Measurements from ENCODE around the gene CHCHD6. TPM values are rescaled to one million over a fixed set of nuclear protein-coding genes. Genes with fewer than 3 reads are reported as not detected.
A peak's percentile ranks its signal among the peaks of the same experiment; 100 is the strongest.

CHCHD6 gene
- total RNA-seq, 1 experiment from 2014 or later: 40.9 TPM

GRCh38 chr3:126980266-126980811 is 276.3 kb downstream of the CHCHD6 start:
- no peaks in the 10 kb centered on the region; the same call in 1 of the 2 replicates for H3K36me3 Mint-ChIP-seq
- POLR2A ChIA-PET: no interaction called here
- TF ChIP-seq NFYB (CRISPR knock-in tag; conservative IDR thresholded peaks at IDR 0.05; ENCODE audit: low read depth): no peak
- no peak for TF ChIP-seq ATF6 (CRISPR knock-in tag; IDR thresholded peaks at IDR 0.05)
- TF ChIP-seq, protein P1, sequence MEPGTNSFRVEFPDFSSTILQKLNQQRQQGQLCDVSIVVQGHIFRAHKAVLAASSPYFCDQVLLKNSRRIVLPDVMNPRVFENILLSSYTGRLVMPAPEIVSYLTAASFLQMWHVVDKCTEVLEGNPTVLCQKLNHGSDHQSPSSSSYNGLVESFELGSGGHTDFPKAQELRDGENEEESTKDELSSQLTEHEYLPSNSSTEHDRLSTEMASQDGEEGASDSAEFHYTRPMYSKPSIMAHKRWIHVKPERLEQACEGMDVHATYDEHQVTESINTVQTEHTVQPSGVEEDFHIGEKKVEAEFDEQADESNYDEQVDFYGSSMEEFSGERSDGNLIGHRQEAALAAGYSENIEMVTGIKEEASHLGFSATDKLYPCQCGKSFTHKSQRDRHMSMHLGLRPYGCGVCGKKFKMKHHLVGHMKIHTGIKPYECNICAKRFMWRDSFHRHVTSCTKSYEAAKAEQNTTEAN (CRISPR knock-in tag; IDR thresholded peaks at IDR 0.05): no peak
- TF ChIP-seq, protein P2, sequence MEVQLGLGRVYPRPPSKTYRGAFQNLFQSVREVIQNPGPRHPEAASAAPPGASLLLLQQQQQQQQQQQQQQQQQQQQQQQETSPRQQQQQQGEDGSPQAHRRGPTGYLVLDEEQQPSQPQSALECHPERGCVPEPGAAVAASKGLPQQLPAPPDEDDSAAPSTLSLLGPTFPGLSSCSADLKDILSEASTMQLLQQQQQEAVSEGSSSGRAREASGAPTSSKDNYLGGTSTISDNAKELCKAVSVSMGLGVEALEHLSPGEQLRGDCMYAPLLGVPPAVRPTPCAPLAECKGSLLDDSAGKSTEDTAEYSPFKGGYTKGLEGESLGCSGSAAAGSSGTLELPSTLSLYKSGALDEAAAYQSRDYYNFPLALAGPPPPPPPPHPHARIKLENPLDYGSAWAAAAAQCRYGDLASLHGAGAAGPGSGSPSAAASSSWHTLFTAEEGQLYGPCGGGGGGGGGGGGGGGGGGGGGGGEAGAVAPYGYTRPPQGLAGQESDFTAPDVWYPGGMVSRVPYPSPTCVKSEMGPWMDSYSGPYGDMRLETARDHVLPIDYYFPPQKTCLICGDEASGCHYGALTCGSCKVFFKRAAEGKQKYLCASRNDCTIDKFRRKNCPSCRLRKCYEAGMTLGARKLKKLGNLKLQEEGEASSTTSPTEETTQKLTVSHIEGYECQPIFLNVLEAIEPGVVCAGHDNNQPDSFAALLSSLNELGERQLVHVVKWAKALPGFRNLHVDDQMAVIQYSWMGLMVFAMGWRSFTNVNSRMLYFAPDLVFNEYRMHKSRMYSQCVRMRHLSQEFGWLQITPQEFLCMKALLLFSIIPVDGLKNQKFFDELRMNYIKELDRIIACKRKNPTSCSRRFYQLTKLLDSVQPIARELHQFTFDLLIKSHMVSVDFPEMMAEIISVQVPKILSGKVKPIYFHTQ (CRISPR knock-in tag; IDR thresholded peaks at IDR 0.05): no peak
- TF ChIP-seq, protein P3, sequence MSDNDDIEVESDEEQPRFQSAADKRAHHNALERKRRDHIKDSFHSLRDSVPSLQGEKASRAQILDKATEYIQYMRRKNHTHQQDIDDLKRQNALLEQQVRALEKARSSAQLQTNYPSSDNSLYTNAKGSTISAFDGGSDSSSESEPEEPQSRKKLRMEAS (CRISPR knock-in tag; IDR thresholded peaks at IDR 0.05): no peak

GRCh38 chr3:126982126-126982470 is 278.1 kb downstream of the CHCHD6 start:
- Mint-ChIP-seq H3K9me3 (no peaks in the 10 kb centered on the region; the same call in 1 of the 2 replicates), H3K27ac (no peak overlapping the region), H3K4me1 (peaks cover 9% of the 10 kb centered on the region), H3K36me3 (no peaks in the 10 kb centered on the region), H3K4me3 (peak overlapping the region; percentile 73), H3K27me3 (ENCODE audit: low read depth) (peaks cover 21% of the 10 kb centered on the region)
- ATAC-seq (peak; percentile 42), DNase-seq (ENCODE audit: low spot score) (no peak)
- CTCF ChIA-PET: interaction anchor here (1.0 to 5.0 kb wide), 27 partner anchors 10 to 565 kb away, joined by 3 to 34 read pairs (median 4); no protein-coding TSS in a partner anchor
- POLR2A ChIA-PET: interaction anchor here (1.1 kb wide), 1 partner anchor 230 kb away, joined by 3 read pairs; no protein-coding TSS in a partner anchor
- TF ChIP-seq ZNF317 (CRISPR knock-in tag; IDR thresholded peaks at IDR 0.05; ENCODE audit: borderline replicate concordance, low read depth) (no peak), ETV6 (CRISPR knock-in tag; IDR thresholded peaks at IDR 0.05) (no peak), TEAD1 (CRISPR knock-in tag; IDR thresholded peaks at IDR 0.05) (no peak), FOXP1 (CRISPR knock-in tag; IDR thresholded peaks at IDR 0.05; ENCODE audit: borderline replicate concordance) (no peak), SMAD4 (CRISPR knock-in tag; IDR thresholded peaks at IDR 0.05) (no peak), NR2C2 (CRISPR knock-in tag; IDR thresholded peaks at IDR 0.05) (no peak), E2F5 (CRISPR knock-in tag; IDR thresholded peaks at IDR 0.05) (no peak), SOX15 (CRISPR knock-in tag; IDR thresholded peaks at IDR 0.05) (no peak), GRHL2 (CRISPR knock-in tag; IDR thresholded peaks at IDR 0.05; ENCODE audit: insufficient replicate concordance, severe bottlenecking) (no peak), JAZF1 (CRISPR knock-in tag; IDR thresholded peaks at IDR 0.05) (no peak), GABPB1 (CRISPR knock-in tag; IDR thresholded peaks at IDR 0.05) (no peak), SP1 (CRISPR knock-in tag; conservative IDR thresholded peaks at IDR 0.05) (no peak)
- TF ChIP-seq, protein P4, sequence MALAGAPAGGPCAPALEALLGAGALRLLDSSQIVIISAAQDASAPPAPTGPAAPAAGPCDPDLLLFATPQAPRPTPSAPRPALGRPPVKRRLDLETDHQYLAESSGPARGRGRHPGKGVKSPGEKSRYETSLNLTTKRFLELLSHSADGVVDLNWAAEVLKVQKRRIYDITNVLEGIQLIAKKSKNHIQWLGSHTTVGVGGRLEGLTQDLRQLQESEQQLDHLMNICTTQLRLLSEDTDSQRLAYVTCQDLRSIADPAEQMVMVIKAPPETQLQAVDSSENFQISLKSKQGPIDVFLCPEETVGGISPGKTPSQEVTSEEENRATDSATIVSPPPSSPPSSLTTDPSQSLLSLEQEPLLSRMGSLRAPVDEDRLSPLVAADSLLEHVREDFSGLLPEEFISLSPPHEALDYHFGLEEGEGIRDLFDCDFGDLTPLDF (CRISPR knock-in tag; IDR thresholded peaks at IDR 0.05): no peak
- TF ChIP-seq, protein P5, sequence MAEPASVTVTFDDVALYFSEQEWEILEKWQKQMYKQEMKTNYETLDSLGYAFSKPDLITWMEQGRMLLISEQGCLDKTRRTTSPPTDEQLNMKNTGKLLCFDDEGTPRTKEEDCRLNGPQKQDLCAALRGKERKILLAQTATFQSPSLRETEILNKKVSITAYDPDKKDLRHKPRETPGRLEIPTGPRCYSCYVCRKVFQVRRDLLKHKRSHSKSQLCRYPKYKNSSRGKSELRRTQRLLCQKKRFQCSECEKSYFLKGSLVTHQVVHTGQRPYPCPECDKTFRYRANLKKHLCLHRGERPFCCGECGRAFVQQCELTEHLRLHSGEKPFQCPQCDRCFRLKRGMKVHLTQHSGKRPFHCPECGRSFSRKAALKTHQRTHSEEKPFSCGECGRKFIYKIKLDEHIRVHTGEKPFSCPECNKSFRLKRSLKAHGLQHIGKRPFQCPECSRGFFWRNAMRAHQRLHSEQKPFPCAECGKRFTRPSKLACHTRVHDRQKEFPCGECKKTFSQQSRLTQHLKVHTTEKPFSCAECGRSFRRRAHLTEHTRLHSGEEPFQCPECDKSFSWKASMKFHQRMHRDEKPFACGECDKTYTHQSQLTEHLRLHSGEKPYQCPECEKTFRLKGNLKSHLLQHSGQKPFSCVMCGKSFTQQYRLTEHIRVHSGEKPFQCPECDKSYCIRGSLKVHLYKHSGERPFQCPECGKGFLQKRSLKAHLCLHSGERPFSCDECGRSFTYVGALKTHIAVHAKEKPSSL (CRISPR knock-in tag; conservative IDR thresholded peaks at IDR 0.05): no peak
- TF ChIP-seq, protein P6, sequence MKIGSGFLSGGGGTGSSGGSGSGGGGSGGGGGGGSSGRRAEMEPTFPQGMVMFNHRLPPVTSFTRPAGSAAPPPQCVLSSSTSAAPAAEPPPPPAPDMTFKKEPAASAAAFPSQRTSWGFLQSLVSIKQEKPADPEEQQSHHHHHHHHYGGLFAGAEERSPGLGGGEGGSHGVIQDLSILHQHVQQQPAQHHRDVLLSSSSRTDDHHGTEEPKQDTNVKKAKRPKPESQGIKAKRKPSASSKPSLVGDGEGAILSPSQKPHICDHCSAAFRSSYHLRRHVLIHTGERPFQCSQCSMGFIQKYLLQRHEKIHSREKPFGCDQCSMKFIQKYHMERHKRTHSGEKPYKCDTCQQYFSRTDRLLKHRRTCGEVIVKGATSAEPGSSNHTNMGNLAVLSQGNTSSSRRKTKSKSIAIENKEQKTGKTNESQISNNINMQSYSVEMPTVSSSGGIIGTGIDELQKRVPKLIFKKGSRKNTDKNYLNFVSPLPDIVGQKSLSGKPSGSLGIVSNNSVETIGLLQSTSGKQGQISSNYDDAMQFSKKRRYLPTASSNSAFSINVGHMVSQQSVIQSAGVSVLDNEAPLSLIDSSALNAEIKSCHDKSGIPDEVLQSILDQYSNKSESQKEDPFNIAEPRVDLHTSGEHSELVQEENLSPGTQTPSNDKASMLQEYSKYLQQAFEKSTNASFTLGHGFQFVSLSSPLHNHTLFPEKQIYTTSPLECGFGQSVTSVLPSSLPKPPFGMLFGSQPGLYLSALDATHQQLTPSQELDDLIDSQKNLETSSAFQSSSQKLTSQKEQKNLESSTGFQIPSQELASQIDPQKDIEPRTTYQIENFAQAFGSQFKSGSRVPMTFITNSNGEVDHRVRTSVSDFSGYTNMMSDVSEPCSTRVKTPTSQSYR (CRISPR knock-in tag; IDR thresholded peaks at IDR 0.05): no peak

More at GRCh38 chr3:126980266-126980811, 276.3 kb downstream of the CHCHD6 start:
- no peak for ATAC-seq
- peaks cover 21% of the 10 kb centered on the region for H3K27me3 Mint-ChIP-seq (ENCODE audit: low read depth)
- CTCF ChIA-PET: interaction anchor here (0.7 kb wide), 1 partner anchor 302 kb away, joined by 3 read pairs; no protein-coding TSS in a partner anchor
- no peak overlapping the region for H3K4me3 Mint-ChIP-seq
- H3K27ac Mint-ChIP-seq: no peak overlapping the region
- peaks cover 4% of the 10 kb centered on the region for H3K9me3 Mint-ChIP-seq
- H3K4me1 Mint-ChIP-seq: peaks cover 9% of the 10 kb centered on the region
- DNase-seq (ENCODE audit: low spot score): no peak

Measured in WTC11 (cell line).